Activated CD4-positive, CD25-positive, alpha-beta regulatory T cell (primary cell): ENCODE data around the gene DHRSX.
"Not testable (repeated sequence)": the region's sequence is repeated elsewhere in the genome, so short reads cannot be mapped to it uniquely, and the experiment has no call there.

ENCODE experiments used
- DNase-seq, 4 experiments: peaks; one replicate each; lab custom pipeline; 2025; lab: John Stamatoyannopoulos, UW

The DHRSX gene

DNA sequence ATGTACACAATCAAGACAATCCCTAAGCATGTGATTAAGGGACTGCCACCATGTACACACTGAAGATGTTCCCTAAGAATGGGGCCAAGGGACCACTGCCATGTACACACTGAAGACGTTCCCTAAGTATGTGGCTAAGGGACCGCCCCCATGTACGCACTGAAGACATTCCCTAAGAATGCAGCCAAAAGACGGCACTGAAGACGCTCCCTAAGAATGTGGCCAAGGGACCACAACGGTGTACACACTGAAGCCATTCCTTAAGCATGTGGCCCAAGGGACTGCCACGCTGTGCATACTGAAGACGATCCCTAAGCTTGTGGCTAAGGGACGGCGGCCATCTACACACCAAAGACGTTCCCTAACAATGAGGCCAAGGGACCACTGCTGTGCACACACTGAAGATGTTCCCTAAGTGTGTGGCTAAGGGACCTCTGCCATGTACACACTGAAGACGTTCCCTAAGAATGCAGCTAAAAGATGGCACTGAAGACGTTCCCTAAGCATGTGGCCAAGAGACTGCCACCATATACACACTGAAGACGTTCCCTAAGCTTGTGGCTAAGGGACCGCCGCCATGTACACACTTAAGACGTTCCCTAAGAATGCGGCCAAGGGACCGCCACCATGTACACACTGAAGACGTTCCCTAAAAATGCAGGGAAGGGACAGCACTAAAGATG, 26.4 kb downstream of the DHRSX start:
- no peak for DNase-seq

DNA sequence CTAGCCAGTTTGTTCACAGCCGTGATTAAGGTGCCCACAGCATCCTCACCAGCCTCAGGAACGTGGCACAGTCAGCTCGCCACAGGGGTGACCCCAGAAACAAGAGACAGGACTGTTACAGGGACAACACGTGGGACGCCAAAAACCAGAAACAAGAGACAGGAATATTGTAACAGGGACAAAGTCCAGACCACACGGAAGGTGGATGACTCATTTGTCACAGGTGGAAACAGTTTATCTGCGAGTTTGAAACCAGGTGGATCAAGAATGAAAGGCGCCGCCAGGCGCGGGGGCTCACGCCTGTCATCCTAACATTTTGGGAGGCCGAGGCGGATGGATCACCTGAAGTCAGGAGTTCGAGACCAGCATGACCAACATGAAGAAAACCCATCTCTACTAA, 27.7 kb downstream of the DHRSX start:
- not testable (repeated sequence) for DNase-seq

DNA sequence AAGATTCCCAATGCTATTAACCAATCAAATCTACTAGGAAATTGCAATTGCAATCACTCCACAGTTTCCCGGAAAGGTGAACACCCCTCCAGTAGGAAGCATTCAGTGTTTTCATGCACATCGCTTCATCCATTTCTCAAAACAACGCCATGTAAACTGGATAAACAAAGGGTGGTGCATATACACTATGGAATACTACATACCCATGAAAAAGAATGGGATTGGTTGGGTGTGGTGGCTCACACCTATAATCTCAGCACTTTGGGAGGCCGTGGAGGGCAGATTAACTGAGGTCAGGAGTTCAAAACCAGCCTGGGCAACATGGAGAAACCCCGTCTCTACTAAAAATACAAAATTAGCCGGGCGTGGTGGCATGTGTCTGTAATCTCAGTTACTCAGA, 29.1 kb downstream of the DHRSX start:
- DNase-seq, result no peak

DNA sequence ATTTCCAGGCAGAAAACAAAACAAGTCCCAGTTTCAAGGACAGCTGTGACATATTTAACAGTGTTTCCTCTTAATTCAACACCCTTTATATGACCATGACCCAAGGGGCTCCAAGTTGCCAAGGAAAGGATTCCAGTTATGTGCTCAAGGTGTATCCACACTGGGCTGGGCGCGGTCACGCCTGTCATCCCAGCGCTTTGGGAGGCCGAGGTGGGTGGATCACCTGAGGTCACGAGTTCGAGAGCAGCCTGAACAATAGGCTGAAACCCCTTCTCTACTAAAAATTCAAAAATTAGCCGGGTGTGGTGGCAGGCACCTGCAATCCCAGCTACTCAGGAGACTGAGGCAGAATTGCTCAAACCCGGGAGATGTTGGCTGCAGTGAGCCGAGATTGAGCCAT, 29.6 kb downstream of the DHRSX start:
- not testable (repeated sequence) for DNase-seq

- not testable (repeated sequence) for DNase-seq
Measured at GRCh38 chrX:2469852-2470251, 30.9 kb downstream of the DHRSX start.

DNA sequence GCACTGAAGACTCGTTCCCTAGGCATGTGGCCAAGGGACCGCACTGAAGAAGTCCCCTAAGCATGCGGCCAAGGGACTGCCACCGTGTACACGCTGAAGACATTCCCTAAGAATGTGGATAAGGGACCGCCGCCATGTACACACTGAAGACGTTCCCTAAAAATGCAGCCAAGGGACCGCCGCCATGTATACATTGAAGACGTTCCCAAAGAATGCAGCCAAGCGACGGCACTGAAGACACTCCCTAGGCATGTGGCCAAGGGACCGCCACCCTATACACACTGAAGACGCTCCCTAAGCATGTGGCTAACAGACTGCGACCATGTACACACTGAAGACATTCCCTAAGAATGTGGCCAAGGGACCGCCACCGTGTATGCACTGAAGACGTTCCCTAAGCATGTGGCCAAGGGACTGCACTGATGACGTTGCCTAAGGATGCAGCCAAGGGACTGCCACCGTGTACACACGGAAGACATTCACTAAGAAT, 31.5 kb downstream of the DHRSX start:
- no peak for DNase-seq

- no peak for DNase-seq
Measured at GRCh38 chrX:2468261-2469195, 32.2 kb downstream of the DHRSX start.

DNA sequence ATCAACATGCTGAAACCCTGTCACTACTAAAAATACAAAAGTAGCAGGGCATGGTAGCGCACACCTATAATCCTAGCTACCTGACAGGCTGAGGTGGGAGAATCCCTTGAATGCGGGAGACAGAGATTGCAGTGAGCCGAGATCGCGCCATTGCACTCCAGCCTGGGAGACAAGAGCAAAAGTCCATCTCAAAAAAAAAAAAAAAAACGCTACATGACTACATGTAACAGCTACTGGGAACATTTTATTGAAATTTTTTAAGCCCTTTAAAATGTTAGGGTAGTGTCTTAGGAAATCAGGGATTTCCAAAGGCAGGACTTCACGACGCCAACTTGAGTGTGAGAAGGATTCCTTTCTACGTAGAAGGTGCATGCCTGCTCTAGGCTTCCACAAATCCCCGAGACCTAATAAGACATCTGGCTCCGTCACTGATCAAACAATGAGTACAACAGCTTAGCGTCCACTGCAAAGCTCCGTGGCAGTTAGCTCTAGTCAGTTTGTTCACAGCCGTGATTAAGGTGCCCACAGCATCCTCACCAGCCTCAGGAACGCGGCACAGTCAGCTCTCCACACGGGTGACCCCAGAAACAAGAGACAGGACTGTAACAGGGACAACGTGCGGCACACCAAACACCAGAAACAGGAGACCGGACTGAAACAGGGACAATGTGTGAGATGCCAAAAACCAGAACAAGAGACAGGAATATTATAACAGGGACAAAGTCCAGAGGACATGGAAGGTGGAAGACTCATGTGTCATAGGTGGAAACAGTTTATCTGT, 33.7 kb downstream of the DHRSX start:
- no peak for DNase-seq

- no peak for DNase-seq
Measured at GRCh38 chrX:2464677-2465166, 36.1 kb downstream of the DHRSX start.

- DNase-seq, result no peak
Measured at GRCh38 chrX:2463973-2464676, 36.7 kb downstream of the DHRSX start.

GRCh38 chrX:2463481-2463880, 37.3 kb downstream of the DHRSX start:
- DNase-seq, result not testable (repeated sequence)

GRCh38 chrX:2462780-2463179, 38.0 kb downstream of the DHRSX start:
- DNase-seq, result no peak

DNA sequence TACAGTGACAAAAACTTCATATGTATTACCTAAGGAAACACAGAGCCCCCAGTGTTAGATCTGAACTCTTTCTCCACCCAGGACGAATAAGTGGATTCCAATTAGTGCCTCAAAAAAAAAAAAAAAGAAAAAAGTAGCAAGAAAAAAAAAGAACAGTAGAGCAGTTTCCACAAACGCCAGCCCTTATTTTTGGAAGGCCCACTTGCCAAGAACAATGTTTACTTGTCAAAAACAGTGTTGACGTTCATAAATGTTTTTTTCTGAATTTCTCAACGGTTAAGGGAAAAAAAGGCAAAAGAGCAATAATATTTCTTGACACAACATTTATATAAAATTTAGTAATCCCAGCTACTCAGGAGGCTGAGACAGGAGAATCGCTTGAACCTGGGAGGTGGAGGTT, 38.7 kb downstream of the DHRSX start:
- DNase-seq, result no peak

- DNase-seq, result no peak
Measured at GRCh38 chrX:2461711-2462016, 39.1 kb downstream of the DHRSX start.

- DNase-seq, result not testable (repeated sequence)
Measured at GRCh38 chrX:2460821-2461710, 39.7 kb downstream of the DHRSX start.

- not testable (repeated sequence) for DNase-seq
Measured at GRCh38 chrX:2460048-2460447, 40.7 kb downstream of the DHRSX start.

GRCh38 chrX:2458309-2458708, 42.5 kb downstream of the DHRSX start:
- DNase-seq, result no peak

- no peak for DNase-seq
Measured at GRCh38 chrX:2457289-2458133, 43.3 kb downstream of the DHRSX start.

DNA sequence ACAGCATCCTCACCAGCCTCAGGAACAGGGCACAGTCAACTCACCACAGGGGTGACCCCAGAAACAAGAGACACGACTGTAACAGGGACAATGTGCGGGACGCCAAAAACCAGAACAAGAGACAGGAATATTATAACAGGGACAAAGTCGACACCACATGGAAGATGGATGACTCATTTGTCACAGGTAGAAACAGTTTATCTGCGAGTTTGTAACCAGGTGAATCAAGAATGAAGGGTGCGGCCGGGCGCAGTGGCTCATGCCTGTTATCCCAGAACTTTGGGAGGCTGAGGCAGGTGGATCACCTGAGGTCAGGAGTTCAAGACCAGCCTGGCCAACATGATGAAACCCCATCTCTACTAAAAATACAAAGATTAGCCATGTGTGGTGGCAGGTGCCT, 44.7 kb downstream of the DHRSX start:
- DNase-seq, result not testable (repeated sequence)

GRCh38 chrX:2454620-2455019, 46.2 kb downstream of the DHRSX start:
- not testable (repeated sequence) for DNase-seq
